ENCODE data around the gene OR6C65.

Gene OR6C65

GRCh38 chr12:55448825-55449224 lies 48.5 kb downstream of the OR6C65 start:
- DNase-seq: no peak

All from NCI-H2081 (cell line).